ENCODE results near the gene RDM1.

GRCh38 chr17:35972535-35972934 lies 42.0 kb upstream of the RDM1 start:
- no peak for TF ChIP-seq CTCF (IDR thresholded peaks at IDR 0.05)
- TF ChIP-seq POLR2A (IDR thresholded peaks at IDR 0.05), result no peak
